Measurements from ENCODE around the gene BTRC. TPM values are rescaled to one million over a fixed set of nuclear protein-coding genes. Genes with fewer than 3 reads are reported as not detected.

BTRC gene
- total RNA-seq, 2 donors from 2014 or later: 8.8 to 9.9 TPM

GRCh38 chr10:101441541-101442455 is 87.8 kb downstream of the BTRC start:
- no peak for TF ChIP-seq POLR2A (IDR thresholded peaks at IDR 0.05)
- peak; percentile 7 to 82 (median 55) for TF ChIP-seq CTCF (IDR thresholded peaks at IDR 0.05)
- Histone ChIP-seq H3K27me3 (no peaks in the 10 kb centered on the region), H3K4me1 (no peaks in the 10 kb centered on the region), H3K4me3 (no peak overlapping the region), H3K36me3 (replicated peaks in 1 of 2; ENCODE audit: insufficient read depth in 1 of 2, low read depth in 2 of 2) (no peaks in the 10 kb centered on the region), H3K27ac (no peak overlapping the region), H3K9me3 (no peaks in the 10 kb centered on the region)
- WGBS, 2 donors: 65 to 71% methylated on average over 17 of the region's 17 CpGs
- DNase-seq (peak in 3 of 4 donors; percentile 13 to 47 (median 16)), ATAC-seq (peak; percentile 73)
- intact Hi-C loops (cut with DNase I): no loop called here

- Histone ChIP-seq H3K9me3 (no peaks in the 10 kb centered on the region), H3K27ac (no peak overlapping the region), H3K4me3 (no peak overlapping the region), H3K4me1 (no peaks in the 10 kb centered on the region), H3K27me3 (no peaks in the 10 kb centered on the region), H3K36me3 (replicated peaks in 1 of 2; ENCODE audit: insufficient read depth in 1 of 2, low read depth in 2 of 2) (no peaks in the 10 kb centered on the region)
- intact Hi-C loops (cut with DNase I): no loop called here
- WGBS, 2 donors: 57 to 62% methylated on average over 3 of the region's 3 CpGs
- ATAC-seq (no peak), DNase-seq (no peak)
- no peak for TF ChIP-seq POLR2A (IDR thresholded peaks at IDR 0.05)
- no peak for TF ChIP-seq CTCF (IDR thresholded peaks at IDR 0.05)
These were observed 88.5 kb downstream of the BTRC start for GRCh38 chr10:101442456-101442800.

GRCh38 chr10:101444058-101444898 is 90.3 kb downstream of the BTRC start:
- 82 to 96% methylated on average over 2 of the region's 2 CpGs for WGBS, 2 donors
- H3K36me3 ChIP-seq (replicated peaks in 1 of 2; ENCODE audit: insufficient read depth in 1 of 2, low read depth in 2 of 2): no peaks in the 10 kb centered on the region
- no peaks in the 10 kb centered on the region for H3K27me3 ChIP-seq
- no peak overlapping the region for H3K4me3 ChIP-seq
- TF ChIP-seq CTCF (IDR thresholded peaks at IDR 0.05): no peak
- TF ChIP-seq POLR2A (IDR thresholded peaks at IDR 0.05): no peak
- no peak overlapping the region for H3K27ac ChIP-seq
- ATAC-seq: no peak
- no peaks in the 10 kb centered on the region for H3K9me3 ChIP-seq
- H3K4me1 ChIP-seq: no peaks in the 10 kb centered on the region
- intact Hi-C loops (cut with DNase I): no loop called here
- DNase-seq: no peak

- Histone ChIP-seq H3K27ac (no peak overlapping the region), H3K4me1 (no peaks in the 10 kb centered on the region), H3K27me3 (no peaks in the 10 kb centered on the region), H3K4me3 (no peak overlapping the region), H3K36me3 (replicated peaks in 1 of 2; ENCODE audit: insufficient read depth in 1 of 2, low read depth in 2 of 2) (no peaks in the 10 kb centered on the region), H3K9me3 (no peaks in the 10 kb centered on the region)
- DNase-seq: no peak
- no peak for ATAC-seq
- TF ChIP-seq POLR2A (IDR thresholded peaks at IDR 0.05): no peak
- no peak for TF ChIP-seq CTCF (IDR thresholded peaks at IDR 0.05)
- intact Hi-C loops (cut with DNase I): no loop called here
- WGBS, 2 donors: 80 to 86% methylated on average over 2 of the region's 2 CpGs
These were observed 92.1 kb downstream of the BTRC start for GRCh38 chr10:101446071-101446470.

All from body of pancreas (tissue), 4 donors.